ENCODE measurements around the gene IGF2R.
"Not testable (repeated sequence)": the region's sequence is repeated elsewhere in the genome, so short reads cannot be mapped to it uniquely, and the experiment has no call there.

IGF2R gene

GRCh38 chr6:160124007-160124406 is 155.1 kb downstream of the IGF2R start:
- Histone ChIP-seq H3K9me3 (ENCODE audit: insufficient read depth, low read length, severe bottlenecking) (no peaks in the 10 kb centered on the region), H3K4me3 (ENCODE audit: low read depth in 1 of 2, low read length in 2 of 2) (no peak overlapping the region), H3K27ac (ENCODE audit: low read length) (no peak overlapping the region), H3K4me1 (ENCODE audit: insufficient read depth, low read length) (no peaks in the 10 kb centered on the region), H3K4me2 (ENCODE audit: insufficient read depth, low read length) (no peak overlapping the region), H4K20me1 (ENCODE audit: insufficient read depth, low read length) (no peaks in the 10 kb centered on the region), H3K36me3 (ENCODE audit: insufficient read depth, low read length) (no peaks in the 10 kb centered on the region), H3K79me2 (ENCODE audit: insufficient read depth, low read length) (no peaks in the 10 kb centered on the region), H3K9ac (ENCODE audit: low read depth, low read length) (no peak overlapping the region), H2AFZ (ENCODE audit: low read depth, low read length) (no peak overlapping the region), H3K27me3 (ENCODE audit: insufficient read depth, low read length, poor library complexity) (no peaks in the 10 kb centered on the region)
- no peak for DNase-seq
- no peak for ATAC-seq (ENCODE audit: insufficient read depth, low read depth)
- TF ChIP-seq EZH2 (IDR thresholded peaks at IDR 0.05; ENCODE audit: borderline replicate concordance, low read depth, low read length, severe bottlenecking): no peak
- TF ChIP-seq, protein P1, sequence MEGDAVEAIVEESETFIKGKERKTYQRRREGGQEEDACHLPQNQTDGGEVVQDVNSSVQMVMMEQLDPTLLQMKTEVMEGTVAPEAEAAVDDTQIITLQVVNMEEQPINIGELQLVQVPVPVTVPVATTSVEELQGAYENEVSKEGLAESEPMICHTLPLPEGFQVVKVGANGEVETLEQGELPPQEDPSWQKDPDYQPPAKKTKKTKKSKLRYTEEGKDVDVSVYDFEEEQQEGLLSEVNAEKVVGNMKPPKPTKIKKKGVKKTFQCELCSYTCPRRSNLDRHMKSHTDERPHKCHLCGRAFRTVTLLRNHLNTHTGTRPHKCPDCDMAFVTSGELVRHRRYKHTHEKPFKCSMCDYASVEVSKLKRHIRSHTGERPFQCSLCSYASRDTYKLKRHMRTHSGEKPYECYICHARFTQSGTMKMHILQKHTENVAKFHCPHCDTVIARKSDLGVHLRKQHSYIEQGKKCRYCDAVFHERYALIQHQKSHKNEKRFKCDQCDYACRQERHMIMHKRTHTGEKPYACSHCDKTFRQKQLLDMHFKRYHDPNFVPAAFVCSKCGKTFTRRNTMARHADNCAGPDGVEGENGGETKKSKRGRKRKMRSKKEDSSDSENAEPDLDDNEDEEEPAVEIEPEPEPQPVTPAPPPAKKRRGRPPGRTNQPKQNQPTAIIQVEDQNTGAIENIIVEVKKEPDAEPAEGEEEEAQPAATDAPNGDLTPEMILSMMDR (IDR thresholded peaks at IDR 0.05; ENCODE audit: borderline replicate concordance, extremely low read depth, low read length, poor library complexity, severe bottlenecking): no peak

DNA sequence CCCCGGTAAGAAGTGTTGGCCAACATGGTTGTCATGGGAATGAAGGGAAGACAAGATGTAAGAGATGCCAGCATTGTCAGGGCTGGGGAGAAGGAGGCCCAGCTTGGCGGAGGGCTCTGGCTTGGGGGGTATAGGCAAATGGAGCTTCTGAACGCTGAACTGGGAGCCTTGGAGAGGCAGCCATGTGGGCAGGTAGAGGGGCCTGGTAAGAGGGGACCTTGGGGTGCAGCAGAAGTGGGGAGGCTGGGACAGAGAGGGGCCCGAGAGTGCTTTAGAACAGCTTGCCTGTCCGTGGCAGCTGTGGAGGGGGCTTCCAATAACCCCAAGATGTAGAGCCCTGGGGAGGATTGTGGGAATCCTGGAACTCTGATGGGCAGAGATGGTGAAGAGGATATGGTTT is 155.7 kb downstream of the IGF2R start:
- Histone ChIP-seq H4K20me1 (ENCODE audit: insufficient read depth, low read length) (no peaks in the 10 kb centered on the region), H3K4me2 (ENCODE audit: insufficient read depth, low read length) (no peak overlapping the region), H3K36me3 (ENCODE audit: insufficient read depth, low read length) (no peaks in the 10 kb centered on the region), H3K4me3 (ENCODE audit: low read depth in 1 of 2, low read length in 2 of 2) (no peak overlapping the region), H3K27ac (ENCODE audit: low read length) (no peak overlapping the region), H3K79me2 (ENCODE audit: insufficient read depth, low read length) (no peaks in the 10 kb centered on the region), H3K9ac (ENCODE audit: low read depth, low read length) (no peak overlapping the region), H3K27me3 (ENCODE audit: insufficient read depth, low read length, poor library complexity) (no peaks in the 10 kb centered on the region), H3K4me1 (ENCODE audit: insufficient read depth, low read length) (no peaks in the 10 kb centered on the region), H3K9me3 (ENCODE audit: insufficient read depth, low read length, severe bottlenecking) (no peaks in the 10 kb centered on the region), H2AFZ (ENCODE audit: low read depth, low read length) (no peak overlapping the region)
- DNase-seq (no peak), ATAC-seq (ENCODE audit: insufficient read depth, low read depth) (no peak)
- no peak for TF ChIP-seq EZH2 (IDR thresholded peaks at IDR 0.05; ENCODE audit: borderline replicate concordance, low read depth, low read length, severe bottlenecking)
- TF ChIP-seq, protein P1 (IDR thresholded peaks at IDR 0.05; ENCODE audit: borderline replicate concordance, extremely low read depth, low read length, poor library complexity, severe bottlenecking): no peak

DNA sequence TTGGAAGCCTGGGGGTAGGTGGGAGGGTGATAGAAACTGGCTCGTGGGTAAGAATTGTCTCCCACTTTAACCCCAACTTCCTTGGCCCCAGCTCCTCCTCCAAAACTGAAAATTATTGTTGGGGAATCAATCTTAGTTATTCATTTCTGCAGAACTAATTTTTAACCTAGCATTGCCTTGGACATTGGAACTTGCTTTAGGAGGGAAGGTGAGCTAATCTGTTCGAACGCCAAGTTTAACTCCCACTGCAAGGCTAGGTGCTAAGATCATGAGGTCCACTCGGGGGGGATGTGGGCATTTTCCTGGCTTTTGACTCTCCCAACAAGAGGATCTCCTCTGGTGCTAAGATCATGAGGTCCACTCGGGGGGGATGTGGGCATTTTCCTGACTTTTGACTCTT is 156.2 kb downstream of the IGF2R start:
- not testable (repeated sequence) for H3K9me3 ChIP-seq (ENCODE audit: insufficient read depth, low read length, severe bottlenecking); H3K4me3 ChIP-seq (ENCODE audit: low read depth in 1 of 2, low read length in 2 of 2); DNase-seq; H3K79me2 ChIP-seq (ENCODE audit: insufficient read depth, low read length); H3K4me2 ChIP-seq (ENCODE audit: insufficient read depth, low read length); H3K27me3 ChIP-seq (ENCODE audit: insufficient read depth, low read length, poor library complexity); H2AFZ ChIP-seq (ENCODE audit: low read depth, low read length); H3K4me1 ChIP-seq (ENCODE audit: insufficient read depth, low read length); ATAC-seq (ENCODE audit: insufficient read depth, low read depth); H4K20me1 ChIP-seq (ENCODE audit: insufficient read depth, low read length); H3K36me3 ChIP-seq (ENCODE audit: insufficient read depth, low read length); H3K9ac ChIP-seq (ENCODE audit: low read depth, low read length); H3K27ac ChIP-seq (ENCODE audit: low read length)

DNA sequence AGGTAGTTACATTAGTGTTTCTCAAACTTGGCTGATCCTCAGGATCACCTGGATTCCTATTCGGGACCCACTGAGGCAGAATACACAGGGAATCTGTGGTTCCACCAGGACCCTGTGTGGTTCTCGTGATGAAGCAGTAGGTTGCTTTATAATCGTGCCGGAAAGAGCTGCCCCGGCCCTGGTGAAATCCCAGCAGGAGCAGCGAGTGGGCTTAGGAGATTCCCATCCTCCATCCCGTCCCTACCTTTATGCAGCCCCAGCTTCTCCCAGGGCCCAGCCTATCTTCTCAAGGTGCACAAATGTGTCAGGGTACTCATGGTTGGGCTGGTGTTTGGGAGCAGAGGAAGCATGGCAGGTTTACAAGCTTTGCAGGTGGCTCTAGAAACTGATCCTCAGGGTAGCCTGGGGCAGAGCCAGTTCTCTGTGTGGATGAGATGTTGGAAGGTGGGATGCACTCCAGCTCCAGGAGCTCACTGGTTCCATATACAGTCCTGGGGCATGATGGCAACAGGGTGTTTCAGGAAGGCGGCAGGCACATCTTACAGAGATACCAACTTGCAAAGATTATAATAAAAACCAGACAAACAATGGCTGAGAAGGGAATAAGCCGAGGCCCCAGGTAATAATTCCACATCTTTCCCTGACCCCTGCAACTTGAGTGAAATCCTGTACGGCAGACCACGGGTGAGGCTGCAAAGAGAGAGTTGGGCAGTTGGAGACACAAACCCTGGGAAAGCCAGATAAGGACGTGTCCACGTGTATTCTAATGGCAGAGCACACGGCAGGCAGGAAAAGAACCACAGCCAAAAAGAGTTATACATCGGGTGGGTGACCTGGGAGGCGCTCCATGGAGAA is 158.6 kb downstream of the IGF2R start:
- DNase-seq: no peak
- no peaks in the 10 kb centered on the region for H3K36me3 ChIP-seq (ENCODE audit: insufficient read depth, low read length)
- H3K27ac ChIP-seq (ENCODE audit: low read length): no peak overlapping the region
- H3K27me3 ChIP-seq (ENCODE audit: insufficient read depth, low read length, poor library complexity): no peaks in the 10 kb centered on the region
- H4K20me1 ChIP-seq (ENCODE audit: insufficient read depth, low read length): no peaks in the 10 kb centered on the region
- ATAC-seq (ENCODE audit: insufficient read depth, low read depth): no peak
- no peak overlapping the region for H2AFZ ChIP-seq (ENCODE audit: low read depth, low read length)
- no peaks in the 10 kb centered on the region for H3K79me2 ChIP-seq (ENCODE audit: insufficient read depth, low read length)
- H3K4me2 ChIP-seq (ENCODE audit: insufficient read depth, low read length): no peak overlapping the region
- TF ChIP-seq EZH2 (IDR thresholded peaks at IDR 0.05; ENCODE audit: borderline replicate concordance, low read depth, low read length, severe bottlenecking): no peak
- TF ChIP-seq, protein P1 (IDR thresholded peaks at IDR 0.05; ENCODE audit: borderline replicate concordance, extremely low read depth, low read length, poor library complexity, severe bottlenecking): no peak
- no peak overlapping the region for H3K9ac ChIP-seq (ENCODE audit: low read depth, low read length)
- no peaks in the 10 kb centered on the region for H3K9me3 ChIP-seq (ENCODE audit: insufficient read depth, low read length, severe bottlenecking)
- no peak overlapping the region for H3K4me3 ChIP-seq (ENCODE audit: low read depth in 1 of 2, low read length in 2 of 2)
- no peaks in the 10 kb centered on the region for H3K4me1 ChIP-seq (ENCODE audit: insufficient read depth, low read length)
